ENCODE measurements around the gene NUB1.

DNA sequence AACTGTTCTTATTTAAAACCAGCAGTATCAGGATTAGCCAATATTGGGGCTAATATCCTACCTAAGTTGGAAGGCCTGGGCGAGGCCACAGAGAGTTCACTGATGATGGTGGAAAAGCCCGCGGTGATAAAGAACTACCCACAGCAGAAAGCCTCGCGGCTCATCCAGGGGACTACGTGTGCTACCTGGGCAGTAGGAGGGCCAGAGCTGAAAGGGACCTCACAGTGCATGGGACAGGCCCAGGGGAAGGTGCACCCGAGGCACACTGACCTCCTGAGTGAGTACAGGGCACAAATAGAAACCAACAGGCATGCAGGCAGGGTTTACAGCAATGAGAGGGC is 66.9 kb downstream of the NUB1 start:
- TF ChIP-seq, protein P1, sequence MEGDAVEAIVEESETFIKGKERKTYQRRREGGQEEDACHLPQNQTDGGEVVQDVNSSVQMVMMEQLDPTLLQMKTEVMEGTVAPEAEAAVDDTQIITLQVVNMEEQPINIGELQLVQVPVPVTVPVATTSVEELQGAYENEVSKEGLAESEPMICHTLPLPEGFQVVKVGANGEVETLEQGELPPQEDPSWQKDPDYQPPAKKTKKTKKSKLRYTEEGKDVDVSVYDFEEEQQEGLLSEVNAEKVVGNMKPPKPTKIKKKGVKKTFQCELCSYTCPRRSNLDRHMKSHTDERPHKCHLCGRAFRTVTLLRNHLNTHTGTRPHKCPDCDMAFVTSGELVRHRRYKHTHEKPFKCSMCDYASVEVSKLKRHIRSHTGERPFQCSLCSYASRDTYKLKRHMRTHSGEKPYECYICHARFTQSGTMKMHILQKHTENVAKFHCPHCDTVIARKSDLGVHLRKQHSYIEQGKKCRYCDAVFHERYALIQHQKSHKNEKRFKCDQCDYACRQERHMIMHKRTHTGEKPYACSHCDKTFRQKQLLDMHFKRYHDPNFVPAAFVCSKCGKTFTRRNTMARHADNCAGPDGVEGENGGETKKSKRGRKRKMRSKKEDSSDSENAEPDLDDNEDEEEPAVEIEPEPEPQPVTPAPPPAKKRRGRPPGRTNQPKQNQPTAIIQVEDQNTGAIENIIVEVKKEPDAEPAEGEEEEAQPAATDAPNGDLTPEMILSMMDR (IDR thresholded peaks at IDR 0.05; ENCODE audit: low read depth, low read length, poor library complexity, severe bottlenecking): no peak
- TF ChIP-seq EZH2phosphoT487 (IDR thresholded peaks at IDR 0.05; ENCODE audit: borderline replicate concordance, low read length): no peak
